HFFc6 (cell line): ENCODE data around the gene PCGF3. TPM values are rescaled to one million over a fixed set of nuclear protein-coding genes. Genes with fewer than 3 reads are reported as not detected.
"Not testable (repeated sequence)": the region's sequence is repeated elsewhere in the genome, so short reads cannot be mapped to it uniquely, and the experiment has no call there.

Experiments used
- DNase-seq: peaks from one replicate; pipeline ENCODE4 v3.0.0-alpha.2; 2018
- H3K27ac Mint-ChIP-seq: 2 replicates; pipeline ENCODE4 v1.8.0; 2020; ENCODE audit warnings: mild to moderate bottlenecking, mixed read lengths
- H3K27me3 Mint-ChIP-seq: 2 replicates; pipeline ENCODE4 v1.8.0; 2021; ENCODE audit warnings: mild to moderate bottlenecking, moderate library complexity, mixed read lengths; ENCODE audit not compliant: insufficient read depth
- H3K36me3 Mint-ChIP-seq: 2 replicates; pipeline ENCODE4 v1.8.0; 2021; ENCODE audit warnings: low read depth, mixed read lengths
- H3K4me1 Mint-ChIP-seq: 2 replicates; pipeline ENCODE4 v1.8.0; 2020; ENCODE audit warnings: low read depth, mixed read lengths
- H3K4me3 Mint-ChIP-seq: 2 replicates; pipeline ENCODE4 v1.8.0; 2020; ENCODE audit warnings: mild to moderate bottlenecking, moderate library complexity, mixed read lengths
- H3K9me3 Mint-ChIP-seq: 2 replicates; pipeline ENCODE4 v1.8.0; 2020; ENCODE audit warnings: mild to moderate bottlenecking, mixed read lengths
- total RNA-seq, 6 experiments: library from RNA; stranded (reverse); fragmentation: NEBNext Ultra II Directional; extraction: Animal tissue kit (Norgen Biotek cat#: 25700); gene quantifications; 2 replicates in 1 of 6; 3 replicates in 5 of 6; pipeline ENCODE4 v1.2.3, GENCODE V29; 2021
- TF ChIP-seq, protein P1 (sequence below): fragments of 200-600 bp; sonication (generic); IDR thresholded peaks from 2 replicates; pipeline ENCODE4 v1.5.0; 2021; ENCODE audit warnings: antibody characterized with exemption, mild to moderate bottlenecking

The PCGF3 gene
- total RNA-seq, 6 experiments from 2014 or later, result 28.5 to 34.5 (median 30.2) TPM

DNA sequence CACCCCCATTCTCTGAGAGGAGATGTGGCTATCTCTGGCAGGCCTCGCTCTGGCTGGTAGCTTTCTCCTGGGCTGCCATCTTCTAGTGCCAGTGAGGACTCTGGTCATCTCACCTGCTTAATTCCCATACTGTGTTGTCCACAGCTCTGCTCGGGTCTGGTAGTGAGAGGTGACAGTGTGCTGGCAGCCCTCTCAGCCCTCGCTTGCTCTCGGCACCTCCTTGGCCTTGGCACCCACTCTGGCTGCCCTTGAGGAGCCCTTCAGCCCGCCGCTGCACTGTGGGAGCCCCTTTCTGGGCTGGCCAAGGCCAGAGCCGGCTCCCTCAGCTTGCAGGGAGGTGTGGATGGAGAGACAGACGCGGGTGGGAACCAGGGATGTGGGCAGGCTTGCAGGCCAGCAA, 67.6 kb downstream of the PCGF3 start:
- peaks cover 64% of the 10 kb centered on the region for H3K36me3 Mint-ChIP-seq
- no peak overlapping the region for H3K4me3 Mint-ChIP-seq
- peaks cover 15% of the 10 kb centered on the region for H3K4me1 Mint-ChIP-seq
- H3K9me3 Mint-ChIP-seq, result peaks cover 15% of the 10 kb centered on the region
- TF ChIP-seq, protein P1, sequence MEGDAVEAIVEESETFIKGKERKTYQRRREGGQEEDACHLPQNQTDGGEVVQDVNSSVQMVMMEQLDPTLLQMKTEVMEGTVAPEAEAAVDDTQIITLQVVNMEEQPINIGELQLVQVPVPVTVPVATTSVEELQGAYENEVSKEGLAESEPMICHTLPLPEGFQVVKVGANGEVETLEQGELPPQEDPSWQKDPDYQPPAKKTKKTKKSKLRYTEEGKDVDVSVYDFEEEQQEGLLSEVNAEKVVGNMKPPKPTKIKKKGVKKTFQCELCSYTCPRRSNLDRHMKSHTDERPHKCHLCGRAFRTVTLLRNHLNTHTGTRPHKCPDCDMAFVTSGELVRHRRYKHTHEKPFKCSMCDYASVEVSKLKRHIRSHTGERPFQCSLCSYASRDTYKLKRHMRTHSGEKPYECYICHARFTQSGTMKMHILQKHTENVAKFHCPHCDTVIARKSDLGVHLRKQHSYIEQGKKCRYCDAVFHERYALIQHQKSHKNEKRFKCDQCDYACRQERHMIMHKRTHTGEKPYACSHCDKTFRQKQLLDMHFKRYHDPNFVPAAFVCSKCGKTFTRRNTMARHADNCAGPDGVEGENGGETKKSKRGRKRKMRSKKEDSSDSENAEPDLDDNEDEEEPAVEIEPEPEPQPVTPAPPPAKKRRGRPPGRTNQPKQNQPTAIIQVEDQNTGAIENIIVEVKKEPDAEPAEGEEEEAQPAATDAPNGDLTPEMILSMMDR, result no peak
- H3K27me3 Mint-ChIP-seq, result peaks cover 10% of the 10 kb centered on the region; the same call in 1 of the 2 replicates
- no peak overlapping the region for H3K27ac Mint-ChIP-seq
- no peak for DNase-seq

DNA sequence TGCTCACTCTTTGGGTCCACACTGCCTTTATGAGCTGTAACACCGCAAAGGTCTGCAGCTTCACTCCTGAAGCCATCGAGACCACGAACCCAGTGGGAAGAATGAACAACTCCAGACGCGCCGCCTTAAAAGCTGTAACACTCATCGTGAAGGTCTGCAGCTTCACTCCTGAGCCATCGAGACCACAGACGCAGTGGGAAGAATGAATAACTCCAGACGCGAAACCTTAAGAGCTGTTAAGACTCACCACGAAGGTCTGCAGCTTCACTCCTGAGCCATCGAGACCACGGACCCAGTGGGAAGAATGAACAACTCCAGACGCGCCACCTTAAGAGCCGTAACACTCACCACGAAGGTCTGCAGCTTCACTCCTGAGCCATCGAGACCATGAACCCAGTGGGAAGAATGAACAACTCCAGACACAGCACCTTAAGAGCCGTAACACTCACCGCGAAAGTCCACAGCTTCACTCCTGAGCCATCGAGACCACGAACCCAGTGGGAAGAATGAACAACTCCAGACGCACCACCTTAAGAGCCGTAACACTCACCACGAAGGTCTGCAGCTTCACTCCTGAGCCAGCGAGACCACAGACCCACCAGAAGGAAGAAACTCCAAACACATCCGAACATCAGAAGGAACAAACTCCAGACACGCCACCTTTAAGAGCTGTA, 68.9 kb downstream of the PCGF3 start:
- H3K36me3 Mint-ChIP-seq, result peaks cover 65% of the 10 kb centered on the region
- not testable (repeated sequence) for DNase-seq, H3K4me3 Mint-ChIP-seq, H3K27me3 Mint-ChIP-seq, H3K27ac Mint-ChIP-seq
- H3K4me1 Mint-ChIP-seq, result peaks cover 16% of the 10 kb centered on the region
- H3K9me3 Mint-ChIP-seq, result peaks cover 15% of the 10 kb centered on the region

DNA sequence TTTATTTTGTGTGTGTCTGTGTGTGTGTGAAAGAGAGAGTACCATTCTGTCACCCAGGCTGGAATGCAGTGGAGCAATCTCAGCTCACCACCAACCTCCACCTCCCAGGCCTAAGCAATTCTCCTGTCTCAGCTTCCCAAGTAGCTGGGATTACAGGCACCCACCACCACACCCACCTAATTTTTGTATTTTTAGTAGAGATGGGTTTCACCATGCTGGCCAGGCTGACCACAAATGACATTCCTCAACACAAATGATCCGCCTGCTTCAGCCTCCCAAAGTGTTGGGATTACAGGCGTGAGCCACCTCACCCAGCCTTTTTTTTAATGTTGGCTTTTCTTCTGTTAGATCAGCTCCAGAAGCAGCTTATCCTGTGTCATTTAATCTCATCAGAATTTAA, 69.9 kb downstream of the PCGF3 start:
- H3K4me3 Mint-ChIP-seq, DNase-seq, H3K27ac Mint-ChIP-seq: not testable (repeated sequence)
- peaks cover 15% of the 10 kb centered on the region for H3K9me3 Mint-ChIP-seq
- peaks cover 65% of the 10 kb centered on the region for H3K36me3 Mint-ChIP-seq
- peaks cover 12% of the 10 kb centered on the region for H3K27me3 Mint-ChIP-seq
- H3K4me1 Mint-ChIP-seq, result peaks cover 25% of the 10 kb centered on the region

DNA sequence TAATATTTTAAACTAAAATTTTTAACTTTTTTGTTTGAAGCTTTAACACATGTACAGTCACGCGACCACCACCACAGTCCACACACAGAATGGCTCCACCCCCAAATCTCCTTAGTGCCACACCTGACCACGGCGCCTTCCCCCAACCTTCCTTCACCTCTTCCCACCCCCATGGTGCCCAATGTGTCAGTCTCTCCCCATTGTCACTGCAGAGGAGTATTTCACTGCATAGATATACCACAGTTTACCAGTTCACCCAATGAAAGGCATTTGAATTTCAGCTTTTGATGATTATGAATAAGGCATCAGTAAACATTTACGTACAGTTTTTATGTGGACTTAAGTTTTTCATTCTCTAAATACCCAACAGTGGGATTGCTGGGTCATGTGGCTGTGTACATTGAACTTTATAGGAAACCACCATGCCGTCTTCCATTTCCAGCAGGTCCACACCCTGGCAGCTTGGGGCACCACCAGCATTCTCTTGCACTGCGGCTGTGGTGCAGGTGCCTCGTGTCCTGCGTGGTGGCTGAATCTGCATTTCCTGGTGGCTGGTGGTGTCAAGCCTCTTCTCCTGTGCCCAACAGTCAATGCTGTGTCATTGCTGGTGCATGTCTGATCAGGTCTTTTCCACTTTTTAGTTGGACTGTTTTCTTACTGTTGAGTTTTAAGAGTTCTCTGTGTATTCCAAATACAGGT, 71.3 kb downstream of the PCGF3 start:
- peaks cover 63% of the 10 kb centered on the region for H3K36me3 Mint-ChIP-seq
- H3K27me3 Mint-ChIP-seq, result peaks cover 15% of the 10 kb centered on the region
- peaks cover 28% of the 10 kb centered on the region for H3K4me1 Mint-ChIP-seq
- TF ChIP-seq, protein P1, result no peak
- H3K9me3 Mint-ChIP-seq, result peaks cover 15% of the 10 kb centered on the region
- H3K4me3 Mint-ChIP-seq, result no peak overlapping the region
- DNase-seq, result no peak
- H3K27ac Mint-ChIP-seq, result no peak overlapping the region

DNA sequence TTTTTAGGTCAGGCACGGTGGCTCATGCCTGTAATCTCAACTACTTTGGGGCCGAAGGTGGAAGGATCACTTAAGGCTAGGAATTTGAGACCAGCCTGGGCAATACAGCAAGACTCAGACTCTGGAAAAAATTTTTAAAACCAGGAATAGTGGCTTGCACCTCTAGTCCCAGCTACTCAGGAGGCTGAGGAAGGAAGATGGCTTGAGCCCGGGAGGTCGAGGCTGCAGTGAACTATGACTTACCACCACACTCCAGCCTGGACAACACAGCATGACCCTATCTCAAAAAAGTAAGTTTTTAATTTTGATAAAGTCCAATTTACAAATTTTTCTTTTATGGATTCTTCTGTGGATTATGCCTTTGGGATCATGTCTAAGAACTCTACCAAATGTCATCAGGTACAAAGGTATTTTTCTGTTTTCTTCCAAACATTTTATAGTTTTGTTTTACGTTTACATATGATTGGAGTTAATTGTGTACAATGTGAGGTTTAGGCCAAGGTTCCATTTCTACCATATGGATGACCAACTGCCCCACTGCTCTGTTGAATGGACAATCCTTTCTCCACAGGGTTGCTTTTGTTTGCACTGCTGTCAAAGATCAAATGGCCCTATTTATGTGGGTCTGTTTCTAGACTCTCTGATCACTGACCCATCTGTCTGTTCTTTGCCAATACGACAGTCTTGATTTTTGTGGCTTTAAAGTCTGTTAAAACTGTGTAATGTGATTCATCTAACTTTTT, 72.1 kb downstream of the PCGF3 start:
- H3K36me3 Mint-ChIP-seq, result peaks cover 59% of the 10 kb centered on the region
- H3K4me1 Mint-ChIP-seq, result peaks cover 35% of the 10 kb centered on the region
- H3K27me3 Mint-ChIP-seq, result peaks cover 16% of the 10 kb centered on the region
- TF ChIP-seq, protein P1, result no peak
- peaks cover 15% of the 10 kb centered on the region for H3K9me3 Mint-ChIP-seq
- DNase-seq, result no peak
- no peak overlapping the region for H3K27ac Mint-ChIP-seq
- no peak overlapping the region for H3K4me3 Mint-ChIP-seq

DNA sequence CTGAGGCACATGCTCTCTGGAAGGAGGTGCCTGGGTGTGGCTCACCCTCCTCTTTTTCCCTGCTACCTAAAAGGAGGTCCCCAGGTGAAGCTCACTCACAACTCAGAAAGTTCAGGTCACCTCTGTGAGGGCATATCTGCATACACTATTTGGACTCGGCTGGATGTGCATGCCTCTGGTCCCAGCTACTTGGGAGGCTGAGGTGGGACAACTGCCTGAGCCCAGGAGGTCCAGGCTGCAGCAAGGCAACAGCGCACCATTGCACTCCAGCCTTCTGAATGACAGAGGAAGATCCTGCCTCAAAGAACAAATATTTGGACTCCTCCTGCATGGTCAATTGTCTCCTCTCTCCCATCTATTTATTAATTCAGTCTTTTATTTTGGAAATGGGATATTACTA, 73.9 kb downstream of the PCGF3 start:
- Mint-ChIP-seq H3K27me3 (peaks cover 9% of the 10 kb centered on the region), H3K27ac (peak overlapping the region; percentile 87; the same call in 1 of the 2 replicates), H3K4me3 (peak overlapping the region; percentile 79), H3K9me3 (peaks cover 8% of the 10 kb centered on the region), H3K36me3 (peaks cover 51% of the 10 kb centered on the region), H3K4me1 (peaks cover 35% of the 10 kb centered on the region)
- TF ChIP-seq, protein P1, result no peak
- no peak for DNase-seq

DNA sequence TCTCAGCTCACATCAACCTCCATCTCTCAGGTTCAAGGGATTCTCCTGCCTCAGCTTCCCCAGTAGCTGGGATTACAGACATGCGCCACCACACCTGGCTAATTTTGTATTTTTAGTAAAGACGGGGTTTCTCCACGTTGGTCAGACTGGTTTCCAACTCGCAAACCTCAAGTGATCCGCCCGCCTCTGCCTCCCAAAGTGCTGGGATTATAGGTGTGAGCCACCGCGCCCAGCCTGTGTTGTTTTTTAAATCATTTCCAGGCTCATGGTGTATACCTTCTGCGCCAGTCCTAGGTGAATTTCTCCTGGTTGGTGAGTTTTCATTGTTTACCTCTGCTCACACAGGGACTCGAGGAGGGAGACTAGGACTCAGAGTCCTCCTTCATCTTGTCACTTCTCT, 74.6 kb downstream of the PCGF3 start:
- not testable (repeated sequence) for DNase-seq, H3K27me3 Mint-ChIP-seq
- peaks cover 45% of the 10 kb centered on the region for H3K36me3 Mint-ChIP-seq

More for the DNA sequence above, 74.6 kb downstream of the PCGF3 start:
- Mint-ChIP-seq H3K4me3 (peak overlapping the region; percentile 79), H3K4me1 (peaks cover 35% of the 10 kb centered on the region), H3K27ac (peak overlapping the region; percentile 87)
- H3K9me3 Mint-ChIP-seq, result not testable (repeated sequence)
